Esophagus (tissue), 2 donors: Measurements from ENCODE around the gene TULP3. TPM values are rescaled to one million over a fixed set of nuclear protein-coding genes. Genes with fewer than 3 reads are reported as not detected.

ENCODE experiments used
- H3K27ac ChIP-seq, 2 donors: one replicate each; pipeline ENCODE4 v1.5.1; 2013; ENCODE audit warnings: low read depth in 2 of 2, mild to moderate bottlenecking in 2 of 2, inconsistent platforms in 1 of 2, low read length in 1 of 2, moderate library complexity in 1 of 2
- H3K27me3 ChIP-seq, 2 donors: one replicate each; pipeline ENCODE4 v1.6.1; 2013; ENCODE audit warnings: low read length in 2 of 2, control low read depth in 1 of 2, mild to moderate bottlenecking in 1 of 2; ENCODE audit not compliant: insufficient read depth in 2 of 2, control insufficient read depth in 1 of 2
- H3K36me3 ChIP-seq, 2 donors: one replicate each; pipeline ENCODE4 v1.6.1; 2013; ENCODE audit warnings: low read length in 1 of 2; ENCODE audit not compliant: control insufficient read depth in 2 of 2, insufficient read depth in 2 of 2
- H3K4me1 ChIP-seq, 2 donors: one replicate each; pipeline ENCODE4 v1.6.1; 2013; ENCODE audit warnings: low read length in 1 of 2; ENCODE audit not compliant: control insufficient read depth in 2 of 2, insufficient read depth in 2 of 2
- H3K4me3 ChIP-seq, 2 donors: one replicate each; pipeline ENCODE4 v1.5.1; 2013; ENCODE audit warnings: low read length in 2 of 2, mild to moderate bottlenecking in 2 of 2, low read depth in 1 of 2, moderate library complexity in 1 of 2
- H3K9me3 ChIP-seq, 2 donors: one replicate each; pipeline ENCODE4 v1.6.1; 2013; ENCODE audit warnings: mild to moderate bottlenecking in 2 of 2, low read depth in 1 of 2, low read length in 1 of 2, moderate library complexity in 1 of 2; ENCODE audit not compliant: control insufficient read depth in 2 of 2, insufficient read depth in 1 of 2
- WGBS, 2 donors: extraction: QIAGEN DNeasy Blood & Tissue Kit; methylation state at CpG; one replicate each; pipeline ENCODE4 v1.1.7; 2013; 5-methylcytosine and 5-hydroxymethylcytosine counted together
- polyA plus RNA-seq, 2 donors: library from polyadenylated mRNA; stranded (reverse); fragments of 200-250 nt; gene quantifications; one replicate each; pipeline ENCODE4 v1.2.3, GENCODE V29; 2013
- donor health status: healthy with polysubstance abuse.
- donor health status: Bipolar disorder and iron deficiency.

The TULP3 gene
- polyA plus RNA-seq, 2 donors, result 12.8 to 15.0 TPM

DNA sequence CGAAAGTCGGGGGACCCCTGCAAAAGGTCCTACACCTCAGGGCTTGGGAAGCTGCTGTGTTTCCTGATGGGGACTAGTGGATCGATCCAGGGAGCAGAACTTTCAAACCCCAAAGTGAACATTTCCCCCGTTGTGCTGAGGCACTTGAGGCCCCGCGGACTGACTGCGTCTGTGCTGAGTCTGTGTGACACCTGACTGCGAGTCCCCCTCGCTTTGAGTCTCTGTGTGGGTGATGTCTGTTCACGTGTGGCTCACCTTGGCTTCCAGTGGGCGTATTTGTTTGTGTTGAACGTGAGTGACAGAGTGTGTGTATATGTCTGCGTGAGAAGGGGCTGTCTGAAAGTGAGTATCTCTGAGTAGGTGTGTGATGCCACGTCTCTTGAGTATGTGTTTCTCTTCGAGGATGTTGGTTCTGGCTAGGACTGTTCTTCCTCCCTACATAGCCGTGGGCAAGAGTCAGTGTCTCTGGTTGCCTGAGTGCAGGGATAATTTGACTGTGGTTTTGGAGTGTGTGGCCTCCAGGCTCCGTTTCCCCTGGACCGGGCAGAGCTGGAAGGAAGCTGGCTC, 69.8 kb downstream of the TULP3 start:
- whole genome bisulfite sequencing, 2 donors, result 22 to 26% methylated on average over 18 of the region's 18 CpGs
- peak overlapping the region; percentile 72 for H3K4me3 ChIP-seq
- H3K27me3 ChIP-seq, result no peaks in the 10 kb centered on the region
- no peaks in the 10 kb centered on the region for H3K9me3 ChIP-seq
- peaks cover 3 to 21% of the 10 kb centered on the region in 2 donors for H3K4me1 ChIP-seq
- peak overlapping the region; percentile 67 to 80 for H3K27ac ChIP-seq
- no peaks in the 10 kb centered on the region for H3K36me3 ChIP-seq

DNA sequence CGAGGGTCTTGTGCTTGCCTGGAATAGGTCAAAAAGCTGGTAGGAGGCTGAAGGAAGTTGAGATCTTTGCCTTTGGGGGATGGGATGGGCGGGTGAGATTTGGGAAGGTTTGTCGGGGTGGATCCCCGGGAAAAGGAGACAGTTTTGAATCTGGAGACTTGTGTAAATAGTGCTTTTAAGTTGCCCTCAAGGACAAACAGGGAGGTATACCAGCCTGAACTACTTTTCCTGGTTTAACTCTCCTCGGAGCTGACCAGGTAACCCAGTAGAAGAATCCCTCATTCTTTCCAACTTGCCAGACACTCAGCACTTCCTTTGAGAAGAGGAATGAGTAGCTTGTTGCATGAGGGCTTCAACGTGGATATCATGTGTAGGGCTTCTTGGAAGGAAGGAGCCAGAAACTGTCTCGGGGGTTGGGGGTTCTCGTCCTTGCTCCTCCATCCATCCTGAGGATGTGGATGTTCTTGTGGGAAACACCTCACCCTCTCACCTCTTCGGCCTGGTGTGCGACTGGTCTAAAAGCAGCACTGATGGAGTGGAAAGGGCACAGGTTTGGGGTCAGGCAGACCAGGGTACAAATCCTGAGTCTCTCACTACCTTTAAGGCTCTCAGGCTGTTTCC, 70.4 kb downstream of the TULP3 start:
- Histone ChIP-seq H3K9me3 (no peaks in the 10 kb centered on the region), H3K27me3 (no peaks in the 10 kb centered on the region), H3K4me1 (peaks cover 3 to 21% of the 10 kb centered on the region in 2 donors), H3K4me3 (peak overlapping the region; percentile 72), H3K36me3 (no peaks in the 10 kb centered on the region), H3K27ac (no peak overlapping the region)
- WGBS, 2 donors, result 52 to 57% methylated on average over 10 of the region's 10 CpGs

DNA sequence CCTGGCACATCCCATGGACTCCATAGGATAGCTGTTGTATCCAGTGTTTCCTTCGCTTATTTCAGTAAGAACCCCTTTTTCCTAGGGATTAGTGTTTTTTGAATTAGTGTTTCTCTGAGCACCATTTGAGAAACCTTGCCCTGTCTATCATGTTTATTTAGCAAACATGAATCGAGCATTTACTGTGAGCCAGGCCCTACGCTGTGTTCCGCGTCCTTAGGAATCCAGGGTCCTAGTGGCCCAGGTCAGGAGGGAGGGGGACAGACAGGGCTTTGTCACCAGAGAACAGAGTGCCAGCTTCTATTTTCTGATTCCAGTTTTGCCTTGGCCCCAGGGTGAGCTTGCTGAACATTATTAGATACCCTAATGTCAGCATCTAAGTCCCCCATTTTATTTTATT, 71.0 kb downstream of the TULP3 start:
- no peaks in the 10 kb centered on the region for H3K27me3 ChIP-seq
- 75 to 90% methylated on average over 5 of the region's 5 CpGs for WGBS, 2 donors

DNA sequence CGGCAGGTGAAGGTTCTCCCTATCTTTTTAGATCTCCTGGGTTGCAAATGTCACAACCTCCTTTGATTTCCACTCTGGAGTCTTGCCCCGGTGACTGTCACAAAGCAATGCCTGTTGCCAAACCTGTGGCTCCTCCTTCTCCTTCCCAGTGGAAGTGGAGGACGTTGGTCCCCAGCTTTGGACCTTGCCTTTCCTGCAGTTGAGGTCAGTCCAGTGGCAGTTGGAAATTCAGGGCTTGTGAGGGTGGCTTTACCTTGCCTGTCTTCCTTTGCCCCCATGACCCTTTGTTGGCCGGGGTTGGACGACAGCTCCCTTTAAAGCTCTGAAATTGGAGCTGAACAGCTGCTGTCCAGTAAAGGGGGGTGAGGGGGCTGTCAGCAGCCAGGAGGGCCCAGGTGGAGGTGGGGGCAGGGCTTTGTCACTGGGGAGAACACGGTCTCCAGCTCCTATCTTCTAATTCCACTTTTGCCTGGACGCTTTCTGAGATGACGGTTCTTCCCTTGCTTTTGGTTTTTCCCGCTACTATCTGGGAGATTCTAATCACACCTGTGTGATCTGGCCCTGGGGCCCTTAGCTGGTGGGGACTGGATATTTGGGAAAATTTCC, 72.6 kb downstream of the TULP3 start:
- WGBS, 2 donors, result 57 to 69% methylated on average over 9 of the region's 9 CpGs
- peak overlapping the region in 1 of 2 donors; percentile 25 for H3K27ac ChIP-seq
- no peaks in the 10 kb centered on the region for H3K36me3 ChIP-seq
- no peak overlapping the region for H3K4me3 ChIP-seq
- H3K9me3 ChIP-seq, result no peaks in the 10 kb centered on the region
- no peaks in the 10 kb centered on the region for H3K27me3 ChIP-seq
- H3K4me1 ChIP-seq, result peaks cover 3 to 18% of the 10 kb centered on the region in 2 donors

More for the DNA sequence above, 71.0 kb downstream of the TULP3 start:
- Histone ChIP-seq H3K27ac (no peak overlapping the region), H3K4me1 (peaks cover 3 to 21% of the 10 kb centered on the region in 2 donors), H3K9me3 (no peaks in the 10 kb centered on the region), H3K36me3 (no peaks in the 10 kb centered on the region), H3K4me3 (no peak overlapping the region)

DNA sequence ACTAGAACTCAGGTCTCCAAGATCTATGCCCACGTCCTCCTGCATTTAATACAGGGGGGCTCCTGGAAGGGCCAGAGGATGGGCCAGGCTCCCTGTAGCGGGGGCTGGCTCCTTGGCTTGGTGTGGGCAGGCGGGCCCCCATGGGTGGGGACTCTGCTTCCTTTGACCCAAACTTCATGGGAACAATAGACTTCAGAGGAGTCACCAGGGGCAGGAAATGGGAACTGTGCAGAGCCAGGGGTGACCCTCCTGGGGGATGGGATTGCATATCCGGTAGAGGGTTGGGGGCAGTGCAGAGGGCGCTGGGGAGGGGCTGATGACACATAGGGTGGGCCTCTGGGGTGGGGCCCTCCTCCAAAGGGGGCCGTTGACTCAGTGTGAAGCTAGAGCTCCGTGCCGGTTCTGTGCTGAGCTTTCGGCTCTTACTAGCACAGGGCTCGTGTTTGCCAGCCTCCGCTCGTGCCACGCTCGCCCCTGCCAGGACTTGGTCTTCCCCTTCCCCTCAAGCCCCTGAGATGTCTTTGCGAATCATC, 73.1 kb downstream of the TULP3 start:
- 77 to 80% methylated on average over 15 of the region's 15 CpGs for WGBS, 2 donors
- H3K36me3 ChIP-seq, result no peaks in the 10 kb centered on the region
- H3K27me3 ChIP-seq, result no peaks in the 10 kb centered on the region
- H3K4me1 ChIP-seq, result peaks cover 3 to 15% of the 10 kb centered on the region in 2 donors
- no peak overlapping the region for H3K4me3 ChIP-seq
- H3K27ac ChIP-seq, result peak overlapping the region in 1 of 2 donors; percentile 1
- no peaks in the 10 kb centered on the region for H3K9me3 ChIP-seq

DNA sequence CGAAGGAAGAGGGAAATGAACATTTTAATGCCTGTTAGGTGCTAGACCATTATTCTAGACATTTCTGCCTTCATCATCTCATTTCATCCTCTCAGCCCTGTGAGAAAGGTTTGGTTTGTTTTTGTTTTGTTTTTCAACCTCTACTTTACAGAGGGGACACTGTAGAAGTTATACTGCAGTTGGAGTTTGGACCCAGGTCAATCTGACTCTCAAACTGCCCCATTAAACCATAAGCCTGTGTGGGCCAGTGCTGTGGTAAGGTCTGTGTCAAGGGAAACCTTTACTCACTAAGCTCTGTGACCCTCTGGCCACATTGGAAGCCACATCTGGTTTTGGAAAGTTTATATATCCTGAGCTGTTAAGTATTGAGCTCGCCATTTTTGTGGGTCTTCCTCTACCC, 77.0 kb downstream of the TULP3 start:
- 88 to 92% methylated on average over 2 of the region's 2 CpGs for WGBS, 2 donors
- Histone ChIP-seq H3K27ac (no peak overlapping the region), H3K36me3 (peaks cover 0 to 4% of the 10 kb centered on the region in 2 donors), H3K27me3 (no peaks in the 10 kb centered on the region), H3K4me1 (peaks cover 0 to 4% of the 10 kb centered on the region in 2 donors), H3K9me3 (no peaks in the 10 kb centered on the region), H3K4me3 (no peak overlapping the region)

DNA sequence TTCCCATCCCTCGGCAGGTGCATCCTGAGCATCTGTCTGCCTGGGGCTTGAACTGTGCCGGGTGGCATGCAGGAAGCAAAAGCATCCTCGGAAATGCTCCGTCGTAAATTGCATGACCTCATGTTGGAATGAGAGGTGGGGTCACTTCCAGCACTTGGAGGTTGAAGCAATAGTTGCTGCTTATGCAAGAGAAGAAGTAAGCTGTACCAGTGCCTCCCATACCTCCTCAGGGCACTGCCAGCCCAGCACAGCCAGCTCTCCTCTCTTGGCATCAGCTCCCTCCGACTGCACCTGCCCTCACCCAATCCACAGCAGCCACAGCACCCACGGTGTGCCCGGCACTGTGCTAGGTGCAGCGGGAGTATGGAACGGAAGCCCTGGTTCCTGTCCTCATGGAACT, 80.1 kb downstream of the TULP3 start:
- peaks cover 0 to 4% of the 10 kb centered on the region in 2 donors for H3K36me3 ChIP-seq
- 78 to 79% methylated on average over 10 of the region's 10 CpGs for WGBS, 2 donors
- no peaks in the 10 kb centered on the region for H3K9me3 ChIP-seq
- no peak overlapping the region for H3K4me3 ChIP-seq
- H3K27ac ChIP-seq, result no peak overlapping the region
- no peaks in the 10 kb centered on the region for H3K27me3 ChIP-seq
- peaks cover 0 to 4% of the 10 kb centered on the region in 2 donors for H3K4me1 ChIP-seq

DNA sequence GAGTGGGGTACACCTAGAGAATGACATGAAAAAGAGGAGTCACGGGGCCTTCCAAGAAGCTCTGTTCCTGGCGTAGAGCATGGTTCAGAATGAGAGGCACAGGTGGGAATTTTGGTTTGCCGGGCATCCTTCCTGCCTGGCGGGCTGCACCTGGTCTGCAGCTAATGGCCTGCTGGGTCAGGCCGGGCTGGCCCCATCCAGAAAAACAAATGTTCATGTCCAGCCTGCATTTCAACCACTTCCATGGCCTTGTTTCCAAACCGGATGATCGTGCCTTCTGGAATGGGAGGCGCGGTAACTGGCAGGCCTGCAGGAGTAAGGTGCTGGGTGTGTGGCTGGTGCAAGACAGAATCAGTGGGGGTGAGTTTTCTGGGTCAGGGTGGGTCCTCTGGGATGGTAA, 82.9 kb downstream of the TULP3 start:
- Histone ChIP-seq H3K9me3 (no peaks in the 10 kb centered on the region), H3K36me3 (peaks cover 0 to 4% of the 10 kb centered on the region in 2 donors), H3K27me3 (no peaks in the 10 kb centered on the region), H3K4me1 (peaks cover 0 to 4% of the 10 kb centered on the region in 2 donors), H3K27ac (no peak overlapping the region), H3K4me3 (no peak overlapping the region)
- WGBS, 2 donors, result 93 to 94% methylated on average over 9 of the region's 9 CpGs

DNA sequence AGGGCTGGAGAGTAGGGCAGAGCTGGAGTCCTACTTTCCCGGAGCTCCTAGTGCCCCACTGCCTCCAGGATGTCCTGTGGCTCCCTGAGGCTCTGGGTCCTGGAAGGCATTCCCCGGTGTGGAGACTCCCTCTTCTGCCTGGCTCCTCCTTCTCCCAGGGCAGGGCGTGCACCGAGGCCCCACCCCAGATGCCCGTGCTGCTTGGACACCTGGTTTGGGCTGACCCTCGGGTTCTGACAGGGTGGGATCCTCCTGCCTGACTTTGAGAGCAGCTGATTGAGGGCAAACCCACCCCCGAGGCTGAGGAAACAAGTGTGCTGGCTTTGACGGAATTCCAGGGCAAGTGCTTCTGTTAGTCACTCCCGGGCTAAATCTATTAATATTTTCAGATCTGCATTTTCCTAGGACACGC, 83.9 kb downstream of the TULP3 start:
- Histone ChIP-seq H3K4me3 (no peak overlapping the region), H3K4me1 (peaks cover 0 to 4% of the 10 kb centered on the region in 2 donors), H3K27me3 (no peaks in the 10 kb centered on the region), H3K9me3 (no peaks in the 10 kb centered on the region), H3K27ac (no peak overlapping the region), H3K36me3 (peaks cover 0 to 4% of the 10 kb centered on the region in 2 donors)
- 28% methylated on average over 10 of the region's 10 CpGs for WGBS, 2 donors
